BE2C (cell line): ENCODE data around the gene LILRB3.

ENCODE experiments used
- DNase-seq: peaks from one replicate; pipeline ENCODE4 v3.0.0-alpha.2; 2020
- H3K27me3 ChIP-seq: fragments of 250-450 bp; sonication (Bioruptor Pico); 2 replicates; pipeline ENCODE4 v1.5.1; 2020; ENCODE audit warnings: mild to moderate bottlenecking
- H3K36me3 ChIP-seq: fragments of 250-450 bp; sonication (Bioruptor Pico); 2 replicates; pipeline ENCODE4 v1.5.1; 2020; ENCODE audit warnings: mild to moderate bottlenecking
- H3K4me1 ChIP-seq: fragments of 250-450 bp; sonication (Bioruptor Pico); 2 replicates; pipeline ENCODE4 v1.5.1; 2020
- H3K4me3 ChIP-seq: 2 replicates; pipeline ENCODE4 v1.5.1; 2011; ENCODE audit warnings: low read depth, low read length
- H3K9me3 ChIP-seq: fragments of 250-450 bp; sonication (Bioruptor Pico); 2 replicates; pipeline ENCODE4 v1.5.1; 2020
- CTCF ChIP-seq: IDR thresholded peaks from 2 replicates; pipeline ENCODE4 v1.5.1; 2012; ENCODE audit warnings: mild to moderate bottlenecking, low read depth, low read length

The LILRB3 gene

GRCh38 chr19:54262066-54262465 lies 39.3 kb upstream of the LILRB3 start:
- TF ChIP-seq CTCF: no peak
- no peak for DNase-seq
- no peak overlapping the region for H3K4me3 ChIP-seq
- H3K36me3 ChIP-seq: no peaks in the 10 kb centered on the region
- H3K27me3 ChIP-seq: peaks cover 31% of the 10 kb centered on the region
- H3K4me1 ChIP-seq: no peaks in the 10 kb centered on the region
- H3K9me3 ChIP-seq: no peaks in the 10 kb centered on the region

- TF ChIP-seq CTCF: no peak
- no peak for DNase-seq
- Histone ChIP-seq H3K9me3 (no peaks in the 10 kb centered on the region), H3K4me3 (no peak within 1 kb of the TSS), H3K27me3 (peaks cover 78% of the 10 kb centered on the region), H3K36me3 (no peaks in the 10 kb centered on the region), H3K4me1 (no peaks in the 10 kb centered on the region)
Observed at GRCh38 chr19:54257116-54257480, 34.3 kb upstream of the LILRB3 start, which contains the start of gene LILRB5. Gene LILRB5, minus strand, starts transcription at chr19:54257273. Its CDS starts 80 bp downstream, at chr19:54257193.

- Histone ChIP-seq H3K27me3 (peaks cover 76% of the 10 kb centered on the region), H3K4me1 (no peaks in the 10 kb centered on the region), H3K9me3 (no peaks in the 10 kb centered on the region), H3K36me3 (no peaks in the 10 kb centered on the region), H3K4me3 (no peak overlapping the region)
- TF ChIP-seq CTCF: no peak
- no peak for DNase-seq
Observed at GRCh38 chr19:54256250-54257115, 33.7 kb upstream of the LILRB3 start.

- TF ChIP-seq CTCF: no peak
- no peak for DNase-seq
- no peaks in the 10 kb centered on the region for H3K36me3 ChIP-seq
- H3K27me3 ChIP-seq: peaks cover 74% of the 10 kb centered on the region
- no peak overlapping the region for H3K4me3 ChIP-seq
- H3K9me3 ChIP-seq: no peaks in the 10 kb centered on the region
- no peaks in the 10 kb centered on the region for H3K4me1 ChIP-seq
Observed at GRCh38 chr19:54255105-54255775, 32.4 kb upstream of the LILRB3 start.

GRCh38 chr19:54254195-54254906 lies 31.5 kb upstream of the LILRB3 start:
- H3K36me3 ChIP-seq: no peaks in the 10 kb centered on the region
- no peaks in the 10 kb centered on the region for H3K4me1 ChIP-seq
- DNase-seq: no peak
- TF ChIP-seq CTCF: no peak
- H3K9me3 ChIP-seq: no peaks in the 10 kb centered on the region
- peaks cover 74% of the 10 kb centered on the region for H3K27me3 ChIP-seq
- H3K4me3 ChIP-seq: no peak overlapping the region
